IMR-90 (cell line): ENCODE data around the gene LOXL3. TPM values are rescaled to one million over a fixed set of nuclear protein-coding genes. Genes with fewer than 3 reads are reported as not detected.

Source experiments
- ATAC-seq: fragments of 200-7000 bp; cut with Tn5 transposase; 2 replicates; pipeline ENCODE4 v1.9.1; 2020; ENCODE audit warnings: low read depth, mild to moderate bottlenecking, moderate library complexity
- BruUV-seq: library from RNA; stranded (reverse); fragments of 400-500 nt; replicated peaks from 2 replicates; lab custom pipeline; 2021; lab: Mats Ljungman, UMichigan
- CTCF ChIA-PET: fragments of 300-600 bp; formaldehyde crosslinking; extraction: SDS; loops from one replicate; lab custom pipeline; 2021; ENCODE audit warnings: antibody characterized with exemption; lab: Yijun Ruan, JAX
- POLR2A ChIA-PET: fragments of 300-600 bp; sonication (Branson Sonifier 250); formaldehyde crosslinking; loops from one replicate; lab custom pipeline; 2022; ENCODE audit warnings: antibody characterized with exemption; ENCODE audit not compliant: unreplicated experiment; lab: Charles Lee
- DNase-seq: peaks from one replicate; pipeline ENCODE4 v3.0.0; 2013
- H2AFZ ChIP-seq: replicated peaks from 2 replicates; pipeline ENCODE3; 2013; ENCODE audit warnings: low read length, mild to moderate bottlenecking; ENCODE audit not compliant: poor library complexity
- H2AK5ac ChIP-seq: 2 replicates; pipeline ENCODE4 v1.6.1; 2013; ENCODE audit warnings: low read depth, low read length, inconsistent platforms
- H2AK9ac ChIP-seq: replicated peaks from 2 replicates; pipeline ENCODE3; 2013; ENCODE audit warnings: mild to moderate bottlenecking, low read depth, low read length, moderate library complexity; ENCODE audit not compliant: poor library complexity
- H2BK120ac ChIP-seq: 2 replicates; pipeline ENCODE4 v1.6.1; 2013; ENCODE audit warnings: low read depth, low read length, inconsistent platforms
- H2BK15ac ChIP-seq: 3 replicates; pipeline ENCODE4 v1.6.1; 2013; ENCODE audit warnings: low read depth, low read length, inconsistent platforms
- H2BK20ac ChIP-seq: 2 replicates; pipeline ENCODE4 v1.6.1; 2013; ENCODE audit warnings: low read depth, mild to moderate bottlenecking, inconsistent platforms, low read length, moderate library complexity
- H2BK5ac ChIP-seq: 2 replicates; pipeline ENCODE4 v1.6.1; 2013; ENCODE audit warnings: mild to moderate bottlenecking, low read depth, low read length, inconsistent platforms; ENCODE audit not compliant: poor library complexity, severe bottlenecking
- H3K14ac ChIP-seq: replicated peaks from 2 replicates; pipeline ENCODE4 v1.6.1; 2013; ENCODE audit warnings: low read depth, low read length, inconsistent platforms
- H3K18ac ChIP-seq: 2 replicates; pipeline ENCODE4 v1.6.1; 2013; ENCODE audit warnings: low read depth, low read length, control low read depth
- H3K23ac ChIP-seq: 2 replicates; pipeline ENCODE4 v1.6.1; 2013; ENCODE audit warnings: low read depth, low read length, inconsistent platforms
- H3K27ac ChIP-seq: 2 replicates; pipeline ENCODE4 v1.5.1; 2013; ENCODE audit warnings: mild to moderate bottlenecking, control low read depth, low read length; ENCODE audit not compliant: insufficient read depth
- H3K27me3 ChIP-seq: 2 replicates; pipeline ENCODE4 v1.6.1; 2013; ENCODE audit warnings: low read length; ENCODE audit not compliant: control insufficient read depth, insufficient read depth
- H3K36me3 ChIP-seq: 2 replicates; pipeline ENCODE4 v1.6.1; 2013; ENCODE audit warnings: low read length, mixed read lengths; ENCODE audit not compliant: control insufficient read depth, insufficient read depth
- H3K4ac ChIP-seq: 2 replicates; pipeline ENCODE4 v1.6.1; 2013; ENCODE audit warnings: low read depth, low read length, inconsistent platforms
- H3K4me1 ChIP-seq: 2 replicates; pipeline ENCODE4 v1.6.1; 2013; ENCODE audit warnings: low read length, mixed read lengths; ENCODE audit not compliant: control insufficient read depth, insufficient read depth
- H3K4me2 ChIP-seq: 2 replicates; pipeline ENCODE4 v1.6.1; 2013; ENCODE audit warnings: low read depth, mild to moderate bottlenecking, control low read depth, low read length, moderate library complexity
- H3K4me3 ChIP-seq: 2 replicates; pipeline ENCODE4 v1.5.1; 2013; ENCODE audit warnings: low read depth, mild to moderate bottlenecking, control low read depth, low read length, moderate library complexity; ENCODE audit not compliant: insufficient read depth
- H3K56ac ChIP-seq: 2 replicates; pipeline ENCODE4 v1.6.1; 2013; ENCODE audit warnings: low read length, inconsistent platforms; ENCODE audit not compliant: insufficient read depth; ENCODE audit errors: extremely low read depth
- H3K79me1 ChIP-seq, 2 experiments: 2 replicates each; pipeline ENCODE4 v1.6.1; 2013; ENCODE audit warnings: low read length in 2 of 2, inconsistent platforms in 1 of 2, low read depth in 1 of 2
- H3K9ac ChIP-seq: 2 replicates; pipeline ENCODE4 v1.6.1; 2013; ENCODE audit warnings: low read depth, low read length, control low read depth
- H3K9me1 ChIP-seq: 2 replicates; pipeline ENCODE4 v1.6.1; 2013; ENCODE audit warnings: low read length, inconsistent platforms; ENCODE audit not compliant: insufficient read depth
- H3K9me3 ChIP-seq: 2 replicates; pipeline ENCODE4 v1.6.1; 2013; ENCODE audit warnings: low read length; ENCODE audit not compliant: control insufficient read depth, insufficient read depth
- H4K20me1 ChIP-seq: 2 replicates; pipeline ENCODE4 v1.6.1; 2013; ENCODE audit warnings: low read length, inconsistent platforms; ENCODE audit not compliant: insufficient read depth
- H4K5ac ChIP-seq: 2 replicates; pipeline ENCODE4 v1.6.1; 2013; ENCODE audit warnings: mild to moderate bottlenecking, low read depth, low read length, control low read depth
- H4K8ac ChIP-seq, 2 experiments: 2 replicates each; pipeline ENCODE4 v1.6.1; 2013; ENCODE audit warnings: low read depth in 2 of 2, low read length in 2 of 2, control low read depth in 1 of 2, inconsistent platforms in 1 of 2
- H4K91ac ChIP-seq: 2 replicates; pipeline ENCODE4 v1.6.1; 2013; ENCODE audit warnings: low read depth, low read length, inconsistent platforms; ENCODE audit not compliant: insufficient read depth
- BHLHE40 ChIP-seq: fragments of 150-350 bp; IDR thresholded peaks from 2 replicates; pipeline ENCODE4 v1.6.1; 2016; ENCODE audit warnings: mild to moderate bottlenecking, low read depth, low read length
- CEBPB ChIP-seq: IDR thresholded peaks from 2 replicates; pipeline ENCODE4 v1.6.1; 2012; ENCODE audit warnings: low read depth, low read length, improper control_type of control experiment
- CHD1 ChIP-seq: IDR thresholded peaks from 2 replicates; pipeline ENCODE4 v1.6.1; 2012; ENCODE audit warnings: low read depth, low read length, improper control_type of control experiment
- ELK1 ChIP-seq: fragments of 150-350 bp; IDR thresholded peaks from 2 replicates; pipeline ENCODE4 v1.6.1; 2016; ENCODE audit warnings: low read depth, mild to moderate bottlenecking, low read length, moderate library complexity, borderline replicate concordance
- FOS ChIP-seq: fragments of 150-350 bp; IDR thresholded peaks from 2 replicates; pipeline ENCODE4 v1.6.1; 2016; ENCODE audit warnings: low read depth, low read length
- MAFK ChIP-seq: IDR thresholded peaks from 2 replicates; pipeline ENCODE4 v1.6.1; 2012; ENCODE audit warnings: low read depth, low read length, improper control_type of control experiment
- MXI1 ChIP-seq: IDR thresholded peaks from 2 replicates; pipeline ENCODE4 v1.6.1; 2012; ENCODE audit warnings: low read depth, mild to moderate bottlenecking, low read length, moderate library complexity, borderline replicate concordance
- NFE2L2 ChIP-seq: fragments of 150-350 bp; IDR thresholded peaks from 2 replicates; pipeline ENCODE4 v1.6.1; 2016; ENCODE audit warnings: low read depth, mild to moderate bottlenecking, low read length
- POLR2A ChIP-seq: IDR thresholded peaks from 2 replicates; pipeline ENCODE4 v1.6.1; 2012; ENCODE audit warnings: mild to moderate bottlenecking, low read depth, low read length
- RAD21 ChIP-seq: IDR thresholded peaks from 2 replicates; pipeline ENCODE4 v1.6.1; 2012; ENCODE audit warnings: low read length, improper control_type of control experiment
- RFX5 ChIP-seq: IDR thresholded peaks from 2 replicates; pipeline ENCODE4 v1.8.0; 2012; ENCODE audit warnings: low read depth, mild to moderate bottlenecking, low read length, moderate library complexity
- SMC3 ChIP-seq: fragments of 150-350 bp; IDR thresholded peaks from 2 replicates; pipeline ENCODE4 v1.6.1; 2016; ENCODE audit warnings: low read depth, mild to moderate bottlenecking, antibody characterized with exemption, low read length, moderate library complexity
- WGBS, 2 experiments: methylation state at CpG; one replicate each; pipeline versions ENCODE4 v1.1.5 to v1.1.7; 2013; ENCODE audit warnings: missing lambda C conversion rate in 2 of 2; ENCODE audit not compliant: insufficient read length in 1 of 2; ENCODE audit errors: extremely low coverage in 2 of 2; 5-methylcytosine and 5-hydroxymethylcytosine counted together
- dilution Hi-C: fragments of 300-500 bp; cut with HindIII; formaldehyde crosslinking; loops from one replicate; pipeline ENCODE4 v1.14.3; 2018; ENCODE audit warnings: low sequenced_read_pairs; ENCODE audit not compliant: unreplicated experiment
- in situ Hi-C: fragments of 300-500 bp; cut with MboI; formaldehyde crosslinking; loops from 3 replicates; pipeline ENCODE4 v1.14.3; 2019; ENCODE audit warnings: low sequenced_read_pairs, inconsistent platforms, mixed read lengths
- intact Hi-C: fragments of 100-400 bp; cut with micrococcal nuclease; formaldehyde crosslinking; loops from 2 replicates; pipeline ENCODE4 v1.10.0; 2022
- polyA plus RNA-seq, 3 experiments: library from polyadenylated mRNA; depleted of rRNA; stranded (reverse); fragments of >200 nt; gene quantifications; 2 replicates each; pipeline ENCODE4 v1.2.3, GENCODE V29; 2012; ENCODE audit warnings: low replicate concordance in 1 of 3
- total RNA-seq: library from RNA; depleted of rRNA; stranded (reverse); fragments of >200 nt; gene quantifications from 2 replicates; pipeline ENCODE4 v1.2.3, GENCODE V29; 2012

LOXL3 gene
- total and polyA plus RNA-seq, 2 of the 4 experiments (the other 2 are of a cell fraction): 17.9 to 23.4 TPM

DNA sequence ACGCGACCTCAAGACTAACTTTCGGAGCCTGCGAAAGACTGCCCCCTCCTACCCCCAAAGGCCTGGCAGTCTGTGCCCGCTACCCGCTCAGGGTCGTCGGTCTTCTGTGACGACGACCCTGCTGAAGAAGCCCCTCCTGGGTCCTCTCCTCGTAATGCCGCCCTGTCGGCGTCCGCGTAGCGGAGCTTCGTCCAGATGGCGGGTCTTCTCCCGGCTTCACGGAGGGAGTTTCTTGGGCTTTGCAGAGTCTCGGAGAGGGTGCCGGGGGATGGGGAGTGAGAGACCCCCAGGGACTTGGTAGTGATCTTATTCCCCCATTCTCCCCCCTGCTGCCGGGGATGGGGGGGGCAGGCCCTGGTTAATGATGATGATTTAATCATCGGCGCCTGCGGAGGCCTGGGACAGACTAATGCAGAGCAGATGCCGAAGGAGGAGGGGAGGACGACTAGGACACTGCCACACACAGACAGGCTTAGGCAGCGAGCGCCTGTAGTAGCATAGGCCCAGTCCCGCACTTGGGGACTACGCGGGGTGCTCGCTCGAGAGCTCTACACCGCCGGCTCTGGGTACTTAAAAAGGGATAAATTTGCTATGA, 45.7 kb downstream of the LOXL3 start:
- Histone ChIP-seq H2BK20ac (no peak overlapping the region), H2AFZ (peak overlapping the region; percentile 100), H3K9me1 (peaks cover 9% of the 10 kb centered on the region), H3K9ac (peak overlapping the region; percentile 36), H4K8ac (peak overlapping the region; percentile 91 to 94), H3K27ac (peak overlapping the region; percentile 10), H2BK120ac (0 out of 2 replicates have a peak overlapping the region, but pooled peaks have one; percentile 4), H2BK5ac (peak overlapping the region; percentile 6), H3K79me1 (peaks cover 12 to 33% of the 10 kb centered on the region in 2 experiments), H3K36me3 (peaks cover 16% of the 10 kb centered on the region), H3K4me3 (peak overlapping the region; percentile 75), H3K4me1 (peaks cover 15% of the 10 kb centered on the region), H2AK9ac (peak overlapping the region; percentile 81), H3K27me3 (peaks cover 24% of the 10 kb centered on the region), H2AK5ac (peak overlapping the region; percentile 14; the same call in 1 of the 2 replicates), H3K9me3 (0 out of 2 replicates have a peak, but pooled peaks cover 2% of the 10 kb centered on the region), H3K18ac (peak overlapping the region; percentile 1; the same call in 1 of the 2 replicates), H3K4ac (peak overlapping the region; percentile 70), H4K91ac (peak overlapping the region; percentile 29), H3K4me2 (peak overlapping the region; percentile 60), H2BK15ac (no peak overlapping the region), H3K56ac (peak overlapping the region; percentile 49; the same call in 1 of the 2 replicates), H3K14ac (peak overlapping the region; percentile 21; the same call in 1 of the 2 replicates), H3K23ac (peak overlapping the region; percentile 33; the same call in 1 of the 2 replicates), H4K5ac (peak overlapping the region; percentile 71), H4K20me1 (no peaks in the 10 kb centered on the region)
- peak; percentile 38 for DNase-seq
- ATAC-seq: peak; percentile 3
- in situ Hi-C loops (no loop called here), intact Hi-C loops (loop anchor here (2.0 kb wide), 1 partner anchor 47 kb away; the partner anchor contains the start of gene DOK1), dilution Hi-C loops (no loop called here)
- 8% methylated on average over 10 of the region's 38 CpGs; no CpG with 5 or more reads in 1 of the 2 experiments for WGBS, 2 experiments
- ChIA-PET CTCF (interaction anchor here (0.8 kb wide), 1 partner anchor 79 kb away, joined by 3 read pairs; no protein-coding TSS in a partner anchor), POLR2A (no interaction called here)
- no TSS peak for BruUV-seq
- no peak for TF ChIP-seq MAFK
- TF ChIP-seq CHD1: no peak
- TF ChIP-seq ELK1: no peak
- no peak for TF ChIP-seq SMC3
- TF ChIP-seq RAD21: no peak
- TF ChIP-seq NFE2L2: no peak
- no peak for TF ChIP-seq CEBPB
- TF ChIP-seq BHLHE40: no peak
- no peak for TF ChIP-seq POLR2A
- no peak for TF ChIP-seq MXI1
- no peak for TF ChIP-seq FOS
- TF ChIP-seq RFX5: no peak
